ENCODE results near the gene PIAS1.

- TF ChIP-seq, protein P1, sequence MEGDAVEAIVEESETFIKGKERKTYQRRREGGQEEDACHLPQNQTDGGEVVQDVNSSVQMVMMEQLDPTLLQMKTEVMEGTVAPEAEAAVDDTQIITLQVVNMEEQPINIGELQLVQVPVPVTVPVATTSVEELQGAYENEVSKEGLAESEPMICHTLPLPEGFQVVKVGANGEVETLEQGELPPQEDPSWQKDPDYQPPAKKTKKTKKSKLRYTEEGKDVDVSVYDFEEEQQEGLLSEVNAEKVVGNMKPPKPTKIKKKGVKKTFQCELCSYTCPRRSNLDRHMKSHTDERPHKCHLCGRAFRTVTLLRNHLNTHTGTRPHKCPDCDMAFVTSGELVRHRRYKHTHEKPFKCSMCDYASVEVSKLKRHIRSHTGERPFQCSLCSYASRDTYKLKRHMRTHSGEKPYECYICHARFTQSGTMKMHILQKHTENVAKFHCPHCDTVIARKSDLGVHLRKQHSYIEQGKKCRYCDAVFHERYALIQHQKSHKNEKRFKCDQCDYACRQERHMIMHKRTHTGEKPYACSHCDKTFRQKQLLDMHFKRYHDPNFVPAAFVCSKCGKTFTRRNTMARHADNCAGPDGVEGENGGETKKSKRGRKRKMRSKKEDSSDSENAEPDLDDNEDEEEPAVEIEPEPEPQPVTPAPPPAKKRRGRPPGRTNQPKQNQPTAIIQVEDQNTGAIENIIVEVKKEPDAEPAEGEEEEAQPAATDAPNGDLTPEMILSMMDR (IDR thresholded peaks at IDR 0.05; ENCODE audit: insufficient read depth, low read length) = no peak
- no peak for TF ChIP-seq POLR2AphosphoS5 (IDR thresholded peaks at IDR 0.05; ENCODE audit: low read depth)
- TF ChIP-seq, protein P2, sequence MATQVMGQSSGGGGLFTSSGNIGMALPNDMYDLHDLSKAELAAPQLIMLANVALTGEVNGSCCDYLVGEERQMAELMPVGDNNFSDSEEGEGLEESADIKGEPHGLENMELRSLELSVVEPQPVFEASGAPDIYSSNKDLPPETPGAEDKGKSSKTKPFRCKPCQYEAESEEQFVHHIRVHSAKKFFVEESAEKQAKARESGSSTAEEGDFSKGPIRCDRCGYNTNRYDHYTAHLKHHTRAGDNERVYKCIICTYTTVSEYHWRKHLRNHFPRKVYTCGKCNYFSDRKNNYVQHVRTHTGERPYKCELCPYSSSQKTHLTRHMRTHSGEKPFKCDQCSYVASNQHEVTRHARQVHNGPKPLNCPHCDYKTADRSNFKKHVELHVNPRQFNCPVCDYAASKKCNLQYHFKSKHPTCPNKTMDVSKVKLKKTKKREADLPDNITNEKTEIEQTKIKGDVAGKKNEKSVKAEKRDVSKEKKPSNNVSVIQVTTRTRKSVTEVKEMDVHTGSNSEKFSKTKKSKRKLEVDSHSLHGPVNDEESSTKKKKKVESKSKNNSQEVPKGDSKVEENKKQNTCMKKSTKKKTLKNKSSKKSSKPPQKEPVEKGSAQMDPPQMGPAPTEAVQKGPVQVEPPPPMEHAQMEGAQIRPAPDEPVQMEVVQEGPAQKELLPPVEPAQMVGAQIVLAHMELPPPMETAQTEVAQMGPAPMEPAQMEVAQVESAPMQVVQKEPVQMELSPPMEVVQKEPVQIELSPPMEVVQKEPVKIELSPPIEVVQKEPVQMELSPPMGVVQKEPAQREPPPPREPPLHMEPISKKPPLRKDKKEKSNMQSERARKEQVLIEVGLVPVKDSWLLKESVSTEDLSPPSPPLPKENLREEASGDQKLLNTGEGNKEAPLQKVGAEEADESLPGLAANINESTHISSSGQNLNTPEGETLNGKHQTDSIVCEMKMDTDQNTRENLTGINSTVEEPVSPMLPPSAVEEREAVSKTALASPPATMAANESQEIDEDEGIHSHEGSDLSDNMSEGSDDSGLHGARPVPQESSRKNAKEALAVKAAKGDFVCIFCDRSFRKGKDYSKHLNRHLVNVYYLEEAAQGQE (IDR thresholded peaks at IDR 0.05; ENCODE audit: insufficient replicate concordance, low read depth) = no peak
- TF ChIP-seq GABPA (IDR thresholded peaks at IDR 0.05; ENCODE audit: low read depth) = no peak
These were observed 8.1 kb downstream of the PIAS1 start for GRCh38 chr15:68062214-68062613.
